Measurements from ENCODE around the gene SYT10. TPM values are rescaled to one million over a fixed set of nuclear protein-coding genes. Genes with fewer than 3 reads are reported as not detected.

The SYT10 gene
- polyA plus RNA-seq, 1 of the 3 experiments (the other 2 are of a cell fraction), result not detected

- Histone ChIP-seq H3K9ac (no peak overlapping the region), H3K79me2 (ENCODE audit: insufficient read depth) (no peaks in the 10 kb centered on the region), H3K9me2 (no peaks in the 10 kb centered on the region), H3K9me3 (no peaks in the 10 kb centered on the region), H4K20me1 (ENCODE audit: insufficient read depth) (no peaks in the 10 kb centered on the region), H3F3A (replicated peaks; ENCODE audit: insufficient read depth) (no peaks in the 10 kb centered on the region), H3K27me3 (ENCODE audit: insufficient read depth) (no peaks in the 10 kb centered on the region; the same call in 1 of the 2 replicates), H3K4me2 (no peak overlapping the region), H3K4me3 (ENCODE audit: low read depth in 2 of 2, low read length in 1 of 2) (no peak overlapping the region), H2AFZ (ENCODE audit: low read depth) (no peak overlapping the region), H3K4me1 (ENCODE audit: control insufficient read depth in 1 of 2, insufficient read depth in 2 of 2, low read depth in 1 of 2, low read length in 1 of 2) (no peaks in the 10 kb centered on the region), H3K36me3 (replicated peaks in 1 of 2; ENCODE audit: control insufficient read depth in 1 of 2, insufficient read depth in 2 of 2, low read length in 1 of 2) (no peaks in the 10 kb centered on the region), H3K27ac (ENCODE audit: low read depth in 2 of 2, low read length in 1 of 2) (no peak overlapping the region)
- 0% methylated on average over 1 of the region's 1 CpG for WGBS (ENCODE audit: low lambda C conversion rate)
- ChIA-PET CTCF (no interaction called here), POLR2A (no interaction called here)
- TF ChIP-seq RXRA (IDR thresholded peaks at IDR 0.05; ENCODE audit: borderline replicate concordance, low read depth) (no peak), NRF1 (IDR thresholded peaks at IDR 0.05; ENCODE audit: low read depth, low read length) (no peak), ZBTB33 (IDR thresholded peaks at IDR 0.05; ENCODE audit: borderline replicate concordance, low read depth) (no peak), FOSL2 (IDR thresholded peaks at IDR 0.05; ENCODE audit: borderline replicate concordance, low read depth) (no peak), TCF12 (IDR thresholded peaks at IDR 0.05) (no peak), MXI1 (IDR thresholded peaks at IDR 0.05; ENCODE audit: low read depth, low read length) (no peak), YY1 (IDR thresholded peaks at IDR 0.05; ENCODE audit: low read depth) (no peak), IRF3 (IDR thresholded peaks at IDR 0.05; ENCODE audit: low read depth, low read length) (no peak), RAD21 (IDR thresholded peaks at IDR 0.05; ENCODE audit: low read length) (no peak), MEF2A (IDR thresholded peaks at IDR 0.05; ENCODE audit: borderline replicate concordance, low read depth) (no peak), POLR2AphosphoS5 (IDR thresholded peaks at IDR 0.05; ENCODE audit: low read depth, low read length) (no peak)
- no peak for DNase-seq
These were observed 44.5 kb upstream of the SYT10 start for GRCh38 chr12:33484161-33484560.

GRCh38 chr12:33480366-33480765, 40.7 kb upstream of the SYT10 start:
- no peaks in the 10 kb centered on the region for H3K9me2 ChIP-seq
- no peak overlapping the region for H3K27ac ChIP-seq (ENCODE audit: low read depth in 2 of 2, low read length in 1 of 2)
- H3K36me3 ChIP-seq (replicated peaks in 1 of 2; ENCODE audit: control insufficient read depth in 1 of 2, insufficient read depth in 2 of 2, low read length in 1 of 2), result no peaks in the 10 kb centered on the region
- no peaks in the 10 kb centered on the region for H3F3A ChIP-seq (replicated peaks; ENCODE audit: insufficient read depth)
- no peak for DNase-seq
- no peak overlapping the region for H2AFZ ChIP-seq (ENCODE audit: low read depth)
- no peaks in the 10 kb centered on the region for H3K79me2 ChIP-seq (ENCODE audit: insufficient read depth)
- H3K27me3 ChIP-seq (ENCODE audit: insufficient read depth), result no peaks in the 10 kb centered on the region; the same call in 1 of the 2 replicates
- no peaks in the 10 kb centered on the region for H4K20me1 ChIP-seq (ENCODE audit: insufficient read depth)
- H3K9me3 ChIP-seq, result no peaks in the 10 kb centered on the region
- 3% methylated on average over 1 of the region's 1 CpG for WGBS (ENCODE audit: low lambda C conversion rate)
- no peaks in the 10 kb centered on the region for H3K4me1 ChIP-seq (ENCODE audit: control insufficient read depth in 1 of 2, insufficient read depth in 2 of 2, low read depth in 1 of 2, low read length in 1 of 2)
- H3K4me2 ChIP-seq, result no peak overlapping the region
- no peak for TF ChIP-seq IRF3 (IDR thresholded peaks at IDR 0.05; ENCODE audit: low read depth, low read length)
- TF ChIP-seq GABPA (IDR thresholded peaks at IDR 0.05; ENCODE audit: low read depth), result no peak
- no peak for TF ChIP-seq MAX (IDR thresholded peaks at IDR 0.05; ENCODE audit: low read depth)
- no peak for TF ChIP-seq MXI1 (IDR thresholded peaks at IDR 0.05; ENCODE audit: low read depth, low read length)
- no peak for TF ChIP-seq NRF1 (IDR thresholded peaks at IDR 0.05; ENCODE audit: low read depth, low read length)
- TF ChIP-seq CHD2 (IDR thresholded peaks at IDR 0.05; ENCODE audit: low read length, partially characterized antibody), result no peak
- no peak for TF ChIP-seq CTCF (IDR thresholded peaks at IDR 0.05)
- TF ChIP-seq ZBTB33 (IDR thresholded peaks at IDR 0.05; ENCODE audit: borderline replicate concordance, low read depth), result no peak
- no peak for TF ChIP-seq TCF12 (IDR thresholded peaks at IDR 0.05)
- TF ChIP-seq TAF1 (IDR thresholded peaks at IDR 0.05; ENCODE audit: borderline replicate concordance, low read depth, low read length), result no peak
- no peak for TF ChIP-seq PBX3 (IDR thresholded peaks at IDR 0.05)
- ChIA-PET POLR2A (no interaction called here), CTCF (no interaction called here)
- no peak overlapping the region for H3K4me3 ChIP-seq (ENCODE audit: low read depth in 2 of 2, low read length in 1 of 2)
- no peak overlapping the region for H3K9ac ChIP-seq
